Stimulated activated CD4-positive, alpha-beta T cell treated with anti-CD3 and anti-CD28 coated beads, Interleukin-4, amount 100 ng/mL, for 1 hour (primary cell): ENCODE results near the gene CDH13.

Experiments
- DNase-seq: peaks from one replicate; pipeline ENCODE4 v3.0.0-alpha.2; 2020

CDH13 gene

DNA sequence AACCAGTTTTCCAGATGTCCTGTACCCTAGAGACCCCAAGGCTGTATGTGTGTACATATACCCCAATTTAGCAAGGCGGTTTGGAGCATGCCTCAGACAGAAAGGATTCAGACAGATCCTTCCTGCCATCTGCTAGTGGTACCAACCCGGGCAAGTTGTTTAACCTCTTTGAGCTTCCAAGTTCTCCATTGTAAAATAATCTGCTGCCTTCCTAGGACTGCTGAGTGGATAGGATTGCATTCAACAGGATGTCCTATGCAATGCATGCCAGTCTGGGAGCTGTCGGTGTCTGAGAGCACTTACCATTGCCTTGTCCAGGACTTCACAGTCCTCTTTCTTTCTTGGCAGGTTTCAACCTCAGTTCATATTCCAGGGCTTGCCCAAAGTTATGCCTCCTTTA is 1.9 kb downstream of the CDH13 start:
- no peak for DNase-seq

DNA sequence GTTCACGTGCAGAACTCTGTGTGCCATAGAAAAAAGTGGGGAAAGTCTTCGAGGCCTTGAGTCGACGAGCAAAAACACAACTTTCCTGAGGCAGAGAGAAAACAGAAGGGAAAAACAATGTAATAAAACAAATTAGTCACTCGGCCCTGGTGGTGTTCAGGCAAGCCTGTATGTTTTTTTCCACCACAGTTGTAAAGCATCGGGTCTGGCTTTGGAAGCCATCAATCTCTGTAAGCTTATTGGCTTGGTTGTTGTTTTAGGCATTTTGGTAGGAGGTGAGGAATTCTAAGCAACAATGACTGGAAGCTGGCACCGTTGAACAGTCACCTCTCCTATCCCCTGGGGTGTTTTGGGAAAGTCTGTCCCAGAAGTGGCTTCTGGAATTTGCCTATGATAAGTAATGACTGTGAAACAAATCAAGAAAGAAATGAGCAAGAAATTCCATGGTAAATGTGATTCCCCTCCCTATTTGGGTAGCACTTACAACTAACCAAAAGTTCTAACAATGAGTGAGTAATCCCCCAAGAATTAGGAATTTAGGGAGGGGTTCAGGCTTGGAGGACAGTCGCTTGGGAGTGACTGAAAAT is 2.8 kb downstream of the CDH13 start:
- DNase-seq: no peak

DNA sequence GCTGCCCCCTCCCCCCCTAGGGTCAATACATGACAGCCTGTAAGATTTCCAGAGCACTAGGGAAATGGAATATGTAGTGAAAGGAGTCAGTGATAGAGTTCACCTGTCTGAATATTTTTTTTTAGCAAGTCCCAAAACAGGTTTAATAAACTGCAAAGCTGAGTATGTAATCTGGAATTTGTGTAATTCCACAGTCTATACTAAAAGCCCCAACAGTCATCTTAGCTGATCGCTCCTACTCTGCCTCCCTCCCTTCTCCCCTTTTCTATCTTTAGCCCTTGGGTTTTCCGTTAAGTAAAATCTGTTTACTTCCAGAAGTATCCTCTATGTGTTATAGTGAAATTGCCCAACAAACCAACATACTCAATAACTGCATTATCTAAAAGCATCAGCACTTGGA is 3.5 kb downstream of the CDH13 start:
- DNase-seq: no peak

DNA sequence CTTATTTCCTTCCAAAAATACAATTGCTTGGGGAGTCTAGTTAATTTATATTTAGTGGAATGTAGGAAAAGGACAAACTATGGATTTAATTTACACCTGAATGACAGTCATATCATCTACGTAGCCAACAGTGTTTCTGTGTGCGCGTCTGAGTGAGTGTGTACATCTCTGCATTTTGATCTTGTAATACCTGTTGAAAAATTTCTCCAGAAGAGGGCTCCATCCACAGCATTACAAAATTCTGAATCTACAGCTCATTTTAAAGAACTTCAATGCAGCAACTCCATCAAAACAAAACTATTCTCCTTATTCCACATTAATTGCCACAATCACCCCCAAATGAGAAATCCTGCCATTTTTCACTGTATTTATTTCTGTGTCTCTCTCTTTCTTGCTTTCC is 3.9 kb downstream of the CDH13 start:
- DNase-seq: no peak

DNA sequence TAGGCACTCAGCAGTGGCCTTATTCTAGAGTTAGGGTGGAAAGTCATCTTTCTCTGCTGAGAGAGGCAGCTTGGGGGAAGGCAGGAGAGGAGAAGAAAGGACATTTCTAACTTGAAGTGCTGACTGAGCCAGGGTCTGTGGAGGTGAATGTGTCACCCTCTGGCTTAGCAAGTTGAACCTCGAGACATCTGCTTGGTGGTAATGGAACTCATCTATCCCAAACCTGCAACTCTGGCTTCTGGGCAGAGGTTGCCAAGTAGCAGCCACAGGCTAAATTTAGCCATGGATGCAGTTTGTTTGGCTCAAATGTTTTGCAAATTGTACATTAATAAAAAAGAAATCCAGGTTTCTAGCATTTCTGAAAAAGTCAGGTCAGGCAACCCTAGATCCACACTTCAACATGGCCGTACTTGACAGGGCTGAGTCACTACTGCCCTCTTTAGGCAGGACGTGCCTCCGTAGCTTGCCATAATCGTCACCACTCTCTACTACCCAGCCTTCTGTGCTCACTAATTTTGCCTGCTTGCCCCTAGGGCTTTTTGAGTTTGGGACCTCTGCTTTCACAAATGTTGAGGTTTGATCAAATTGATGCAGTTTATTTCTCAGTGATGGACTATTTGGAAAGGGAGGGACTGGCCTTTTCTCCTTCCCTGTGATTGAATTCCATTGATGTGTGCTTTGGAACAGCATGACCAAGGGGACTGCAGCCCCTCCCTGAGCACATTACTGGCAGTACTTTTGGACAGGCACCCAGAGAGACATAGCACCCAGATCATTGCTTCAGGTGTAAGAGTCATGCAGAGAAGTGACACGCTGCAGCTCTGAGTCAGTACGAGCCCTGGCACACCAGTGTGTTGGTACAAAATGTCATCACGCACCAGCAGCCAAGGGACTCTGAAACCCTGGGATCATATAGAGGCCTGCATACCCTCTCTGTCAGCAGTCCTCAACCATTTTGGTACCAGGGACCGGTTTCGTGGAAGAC is 5.2 kb downstream of the CDH13 start:
- no peak for DNase-seq

DNA sequence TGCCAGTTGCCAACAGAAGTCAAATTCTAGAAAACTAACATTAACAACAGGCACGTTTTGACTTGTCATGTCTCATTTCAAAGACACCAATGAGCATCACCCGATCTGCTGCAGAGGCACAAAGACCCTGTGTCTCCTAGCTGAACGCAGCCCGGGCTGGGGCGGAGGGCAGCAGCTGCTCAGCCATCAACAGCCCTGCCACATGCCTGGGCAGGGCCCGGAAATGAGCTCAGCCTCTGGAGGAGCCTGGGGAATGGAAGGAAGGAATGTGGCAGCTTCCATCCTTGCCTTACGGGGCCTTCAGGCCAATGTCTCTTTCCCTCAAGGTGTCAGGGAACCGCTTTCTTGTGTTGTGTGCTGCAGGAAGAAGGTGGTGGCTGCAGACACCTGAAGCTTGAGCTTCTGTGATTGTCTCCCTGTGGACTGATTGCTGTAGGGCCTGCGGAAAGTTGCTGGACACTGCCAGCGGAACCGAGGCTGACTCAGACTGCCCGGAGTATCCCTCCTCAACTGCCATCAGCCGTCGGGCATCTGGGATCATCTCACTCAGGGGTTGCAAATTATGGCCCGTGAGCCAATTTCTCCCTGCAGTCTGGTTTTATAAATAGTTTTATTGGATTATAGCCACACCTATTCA is 7.3 kb downstream of the CDH13 start:
- no peak for DNase-seq

DNA sequence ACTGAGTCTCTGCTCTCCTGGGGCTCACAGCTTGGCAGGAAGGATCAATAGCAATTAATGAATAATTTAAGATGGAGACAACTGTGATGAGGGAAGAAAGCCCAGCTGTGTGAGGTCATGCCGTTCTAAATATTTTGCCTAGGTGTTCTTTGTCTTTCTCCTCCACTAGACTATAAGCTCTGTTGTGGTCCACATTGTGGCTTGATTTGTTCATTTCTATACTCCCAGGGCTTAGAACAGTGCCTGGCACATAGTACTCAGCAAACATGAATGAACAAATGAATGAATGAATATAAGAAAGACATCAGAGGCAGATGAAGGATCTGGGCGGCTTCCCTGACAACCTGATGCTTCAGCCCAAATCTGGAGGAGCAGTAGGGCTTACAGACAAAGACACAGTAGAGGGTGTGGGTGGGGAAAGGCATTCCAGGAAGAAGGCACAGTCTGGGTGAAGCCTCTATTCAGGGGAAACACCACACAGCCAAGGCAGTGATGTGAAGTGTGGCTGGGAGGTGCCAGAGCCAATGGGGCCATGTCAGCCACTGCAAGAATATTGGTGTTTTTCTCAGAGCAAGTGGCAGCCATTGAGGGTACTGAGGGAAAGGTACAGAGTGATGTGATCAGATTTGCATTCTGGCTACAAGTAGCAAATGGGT is 8.3 kb downstream of the CDH13 start:
- no peak for DNase-seq

DNA sequence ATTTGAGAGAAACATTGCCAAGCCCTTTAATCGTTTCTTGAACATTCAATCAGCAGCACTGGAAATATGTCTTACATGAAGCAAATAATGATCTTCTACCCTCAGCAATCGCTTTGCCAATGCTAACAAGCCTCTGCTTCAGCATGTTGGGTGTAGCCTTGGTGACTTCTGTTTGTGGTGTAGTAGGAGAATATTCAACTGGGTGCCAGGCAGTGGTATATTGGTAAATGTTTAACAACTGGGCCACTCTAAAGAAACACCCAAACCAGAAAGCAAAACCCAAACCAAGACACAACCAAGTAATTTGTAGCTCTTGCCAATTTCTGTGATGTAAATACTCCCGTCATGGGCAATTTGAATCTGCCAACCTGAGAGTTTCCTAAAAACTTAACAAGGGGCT is 9.7 kb downstream of the CDH13 start:
- DNase-seq: no peak

DNA sequence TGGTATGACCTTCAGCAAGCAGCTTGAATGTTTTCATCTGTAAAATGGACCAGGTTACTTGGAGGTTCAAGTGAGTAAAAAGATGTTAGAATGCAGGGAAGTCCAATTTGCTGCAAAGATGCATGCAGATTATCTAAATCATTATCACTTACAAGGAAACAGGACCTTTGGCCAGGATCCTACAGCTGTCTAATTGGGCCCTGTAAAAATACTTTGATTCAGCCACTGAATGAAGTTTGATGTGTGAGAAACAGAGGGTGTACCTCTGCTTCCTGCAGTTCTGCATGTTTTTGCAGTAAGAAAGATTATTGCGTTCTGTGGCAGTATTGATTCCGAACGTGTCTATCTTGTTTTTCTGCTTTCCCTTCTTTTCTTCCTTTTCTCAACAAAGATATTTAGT is 10.2 kb downstream of the CDH13 start:
- no peak for DNase-seq

DNA sequence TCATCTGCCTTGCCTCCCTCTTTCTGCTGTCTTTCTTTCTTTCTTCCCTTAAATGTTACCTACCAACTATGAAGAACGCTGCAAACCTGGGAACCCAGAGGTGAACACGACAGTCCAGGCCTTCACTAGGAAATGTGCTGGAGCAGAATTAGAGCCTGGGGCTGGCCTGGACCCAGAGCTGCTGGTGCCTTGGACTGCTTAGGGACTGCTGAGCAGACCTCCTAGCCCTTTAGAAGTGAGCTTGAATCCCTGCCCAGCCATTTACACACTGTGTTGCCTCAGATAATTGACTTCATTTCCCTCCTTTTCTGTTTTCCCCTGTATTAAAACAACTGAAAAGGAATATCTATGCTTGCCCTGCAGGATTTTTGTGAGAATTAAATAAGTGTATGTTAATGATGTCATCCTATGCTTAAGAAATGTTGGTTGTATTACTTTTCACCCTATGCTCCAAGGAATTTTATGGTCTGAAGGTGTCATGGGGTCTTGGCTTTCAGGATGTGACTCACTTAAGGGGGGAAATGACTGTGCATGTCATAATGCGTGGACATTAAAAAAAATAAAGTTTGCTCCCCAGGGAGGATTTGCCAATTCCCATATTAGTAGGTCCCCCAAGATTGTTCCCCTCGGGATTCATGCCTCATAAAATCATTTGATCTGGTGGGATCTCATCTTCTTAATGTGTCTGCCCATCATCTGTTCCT is 11.5 kb downstream of the CDH13 start:
- no peak for DNase-seq

DNA sequence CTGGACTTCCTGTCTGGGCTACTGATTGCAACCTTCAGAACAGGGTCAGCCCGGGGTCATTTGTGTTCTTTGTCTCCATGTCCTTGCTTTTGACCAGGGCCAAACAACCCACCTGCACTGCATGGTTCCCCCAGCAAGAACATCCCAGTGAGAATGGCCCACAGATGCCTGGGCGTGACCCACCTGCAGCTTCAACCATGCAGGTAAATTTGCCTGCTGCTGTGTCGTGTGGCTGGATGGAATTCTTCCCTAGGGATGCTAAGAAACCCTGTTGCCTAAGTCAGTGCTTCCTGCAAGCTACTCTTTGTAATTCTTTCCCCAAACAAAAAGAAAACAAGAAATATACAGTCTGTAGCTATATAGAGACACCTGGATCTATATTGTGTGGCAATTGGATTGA is 12.5 kb downstream of the CDH13 start:
- no peak for DNase-seq

DNA sequence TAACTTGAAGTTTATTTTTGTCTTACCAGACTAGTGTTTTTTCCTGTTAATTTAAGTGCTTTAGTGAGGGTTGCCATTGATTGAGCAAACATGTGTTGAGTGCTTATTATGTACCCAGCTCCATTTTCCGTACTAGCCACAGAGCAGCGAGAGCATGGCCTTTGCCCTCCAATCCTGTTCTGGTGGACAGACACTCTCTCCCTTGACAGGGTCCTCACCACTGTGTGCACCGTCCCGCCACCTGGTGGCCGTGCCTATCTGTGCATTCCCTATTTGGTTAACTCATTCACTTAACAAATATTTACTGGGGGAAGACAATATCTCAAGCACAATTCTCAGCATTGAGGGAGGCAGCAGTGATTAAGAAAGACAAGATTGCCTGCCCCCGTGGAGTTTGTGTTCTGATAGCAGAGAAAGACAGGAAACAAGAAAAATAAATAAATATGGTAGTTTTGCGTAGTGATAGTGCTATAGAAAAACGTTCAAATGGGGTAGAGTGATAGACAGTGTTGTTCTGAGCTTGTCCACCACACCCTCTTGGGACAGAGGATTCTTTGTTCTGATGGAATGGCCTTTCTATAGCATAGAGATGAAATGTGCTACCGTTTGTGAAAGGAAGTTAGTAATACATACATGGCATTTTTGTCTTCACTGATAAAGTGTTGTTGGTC is 13.0 kb downstream of the CDH13 start:
- DNase-seq: peak; percentile 60

DNA sequence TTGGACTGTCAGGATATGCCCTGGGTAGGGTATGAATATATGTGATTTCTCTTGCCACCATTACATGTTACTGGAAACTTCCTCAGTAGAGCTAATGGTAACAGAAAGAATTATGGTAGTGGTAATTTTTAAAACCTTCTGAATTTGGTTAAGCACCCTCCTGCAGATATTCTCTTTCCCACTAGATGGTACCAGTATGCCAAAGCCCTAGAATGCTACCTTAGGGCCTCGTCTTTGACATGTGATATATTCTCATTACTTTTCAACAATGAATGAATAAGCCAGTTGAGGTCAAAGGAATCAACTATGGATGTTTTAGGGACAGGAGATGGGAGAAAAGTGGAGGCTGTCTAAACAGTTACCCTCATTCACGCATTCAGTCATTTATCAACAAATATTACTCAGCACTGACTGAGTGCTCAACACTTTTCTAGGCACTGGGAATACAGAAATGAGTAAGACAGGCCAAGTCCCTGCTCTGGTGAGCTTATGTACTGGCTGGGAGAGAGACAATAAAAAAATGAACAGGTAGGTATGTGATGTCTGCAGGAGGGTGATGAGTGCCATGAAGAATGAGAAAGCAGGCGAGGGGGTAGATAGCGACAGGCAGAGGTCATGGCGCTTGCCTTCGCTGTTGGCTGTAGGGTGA is 14.7 kb downstream of the CDH13 start:
- no peak for DNase-seq

DNA sequence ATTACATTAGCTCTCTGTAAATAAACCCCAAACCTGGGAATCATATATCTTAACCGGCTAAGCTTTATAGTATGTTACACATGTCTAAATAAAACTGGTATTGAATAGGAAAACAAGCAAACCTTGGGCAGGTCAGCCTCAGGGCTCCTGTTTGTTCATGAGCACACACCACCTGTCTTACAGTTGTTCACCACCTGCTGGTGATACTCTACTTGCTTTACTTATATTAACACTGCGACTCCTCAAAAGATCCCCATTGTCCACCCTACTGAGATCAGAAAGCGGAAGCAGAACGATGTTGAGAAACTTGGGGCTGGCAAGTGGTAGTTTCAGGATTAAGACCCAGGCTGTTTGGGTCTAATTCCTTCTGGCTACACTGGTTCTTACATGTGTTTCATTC is 16.4 kb downstream of the CDH13 start:
- DNase-seq: no peak

DNA sequence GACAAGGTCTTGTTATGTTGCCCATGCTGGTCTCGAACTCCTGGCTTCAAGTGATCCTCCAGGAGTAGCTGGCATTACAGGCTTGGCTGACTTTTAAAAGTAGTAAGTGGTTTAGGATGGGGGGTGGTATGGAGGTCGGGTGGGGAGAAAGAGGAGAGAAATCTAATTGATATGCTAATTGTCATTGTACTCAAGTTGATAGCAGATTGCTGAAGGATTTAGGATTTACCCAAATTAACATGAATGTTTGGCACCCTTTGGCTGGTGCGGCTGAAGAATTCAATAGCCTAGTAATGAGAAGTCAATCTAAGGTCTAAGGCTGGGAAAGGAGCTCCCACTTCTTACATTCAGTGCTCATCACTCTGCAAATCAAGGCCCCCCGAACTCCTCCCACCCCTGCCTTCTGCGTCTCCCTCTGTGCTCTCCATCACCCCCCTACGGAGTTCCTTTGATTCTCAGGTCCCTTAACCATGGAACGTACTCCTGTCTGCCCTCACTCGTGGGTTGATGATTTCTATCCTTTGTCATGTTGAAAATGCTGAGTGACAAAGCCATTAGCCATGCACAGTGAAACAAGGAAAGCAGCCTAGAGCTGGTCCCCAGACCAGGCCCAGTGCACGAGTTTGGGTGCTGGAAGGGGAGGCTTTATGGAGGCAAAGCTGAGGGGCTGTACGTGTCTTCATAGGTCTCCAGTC is 17.3 kb downstream of the CDH13 start:
- no peak for DNase-seq

DNA sequence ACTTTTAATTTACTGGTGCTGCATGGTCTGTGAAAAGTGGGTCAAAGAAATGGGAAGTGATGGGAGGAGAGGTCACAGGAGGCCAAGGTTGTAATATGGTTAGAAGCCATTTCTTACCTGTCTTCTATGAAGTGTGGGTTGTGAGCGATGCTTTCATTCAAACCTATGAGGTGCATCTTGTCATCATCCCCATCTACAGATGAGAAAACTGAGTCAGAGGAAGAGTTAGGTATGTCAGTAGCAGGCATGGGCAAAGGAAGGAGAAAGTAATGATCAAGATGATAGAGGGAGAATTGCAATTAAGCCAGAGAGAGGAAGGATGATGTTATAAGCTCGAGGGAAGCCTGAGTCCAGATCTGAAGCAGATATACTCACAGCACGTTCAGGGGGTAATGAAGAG is 19.7 kb downstream of the CDH13 start:
- DNase-seq: no peak

DNA sequence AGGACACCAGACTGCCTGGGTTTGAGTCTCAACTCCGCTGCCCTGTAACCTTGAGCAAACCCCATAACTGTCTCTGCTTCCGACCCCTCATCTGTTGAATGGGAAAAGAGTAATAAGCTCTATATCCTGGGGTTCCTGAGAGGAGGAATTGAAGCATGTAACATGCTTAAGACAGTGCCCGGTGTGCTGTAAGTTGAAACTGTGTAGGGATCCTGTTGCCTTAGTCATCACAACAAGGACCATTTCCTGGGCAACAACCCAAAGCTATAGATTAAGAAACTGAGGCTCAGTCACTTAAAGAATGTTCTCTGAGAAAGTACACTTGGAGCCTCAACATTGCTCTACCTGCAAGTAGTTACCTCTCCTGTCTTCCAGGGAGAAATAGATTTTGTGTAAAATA is 23.0 kb downstream of the CDH13 start:
- no peak for DNase-seq

DNA sequence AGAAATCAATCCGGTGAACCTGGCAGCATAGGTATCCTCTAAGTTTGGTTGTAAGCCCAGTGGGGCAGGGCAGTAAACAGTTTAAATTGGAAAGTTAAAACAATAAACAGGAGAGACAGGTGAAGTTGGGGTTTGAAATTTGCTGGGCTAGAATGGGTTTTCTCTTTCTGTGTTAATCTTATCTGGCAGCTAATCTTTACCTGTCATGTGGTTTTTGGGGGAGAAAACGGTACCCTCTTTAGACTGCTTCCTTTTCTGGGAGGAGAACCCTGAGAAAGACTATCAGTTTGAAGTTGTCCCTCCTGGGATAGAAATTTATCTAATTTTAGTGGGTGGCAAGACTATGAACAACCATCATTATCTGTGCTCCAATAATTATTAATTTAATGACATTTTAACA is 24.0 kb downstream of the CDH13 start:
- no peak for DNase-seq

DNA sequence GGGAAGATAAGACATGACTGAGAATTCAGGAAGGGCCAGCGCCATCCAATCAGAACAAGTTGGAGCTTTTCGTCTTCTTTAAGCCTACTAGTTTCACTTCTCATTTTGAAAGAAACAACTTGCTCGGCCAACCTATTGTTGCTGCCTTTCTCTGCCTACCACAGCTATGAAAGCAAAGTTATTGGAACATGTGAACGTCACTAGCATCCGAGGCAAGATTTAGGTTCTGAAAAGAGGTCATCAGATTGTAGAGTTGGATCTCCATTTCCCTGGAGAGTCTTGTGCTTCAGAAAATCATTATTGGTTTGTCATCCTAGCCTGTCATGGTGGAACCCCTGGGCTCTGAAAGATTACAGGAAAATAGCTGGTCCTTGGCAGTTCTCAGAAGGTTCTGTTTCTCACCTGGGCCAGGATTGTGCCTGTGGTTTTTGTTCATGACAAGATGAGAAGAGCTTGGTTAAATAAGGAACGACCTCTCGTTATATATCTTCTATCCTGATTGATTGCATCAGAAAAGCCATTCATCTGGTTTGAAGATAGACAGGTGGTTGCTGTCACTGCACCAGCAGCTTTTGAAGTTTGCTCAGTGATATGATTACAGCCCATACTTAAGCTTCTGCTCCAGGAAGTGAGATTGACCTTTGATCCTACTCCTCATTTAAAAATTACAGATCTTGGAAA is 25.3 kb downstream of the CDH13 start:
- DNase-seq: no peak

DNA sequence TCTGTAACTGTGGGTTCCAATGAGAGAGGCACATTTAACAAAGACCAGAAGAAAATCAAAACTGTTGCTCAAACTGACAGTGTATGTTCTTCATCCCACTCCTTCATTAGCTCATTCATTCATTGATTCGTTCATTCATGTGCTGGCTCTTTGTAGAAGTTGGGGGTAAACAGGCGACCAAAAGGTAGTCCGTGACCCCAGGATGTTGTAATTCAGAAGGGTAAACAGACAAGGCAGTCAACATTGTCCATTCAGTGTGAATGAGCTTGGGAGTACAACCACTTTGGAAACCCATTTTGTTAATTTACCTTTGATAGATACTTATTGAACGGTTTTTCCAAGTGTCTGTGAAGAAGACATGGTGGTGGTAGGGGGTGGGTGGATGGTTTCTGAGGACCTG is 26.1 kb downstream of the CDH13 start:
- no peak for DNase-seq
